H1 (cell line): ENCODE results near the gene PLAA. TPM values are rescaled to one million over a fixed set of nuclear protein-coding genes. Genes with fewer than 3 reads are reported as not detected.

Source experiments
- CTCF ChIA-PET: fragments of 300-600 bp; sonication (Branson Sonifier 250); formaldehyde crosslinking; loops from one replicate; lab custom pipeline; 2021; ENCODE audit not compliant: partially characterized antibody; lab: Charles Lee
- POLR2A ChIA-PET: fragments of 300-600 bp; sonication (Branson Sonifier 250); formaldehyde crosslinking; loops from one replicate; lab custom pipeline; 2021; ENCODE audit warnings: inconsistent platforms; ENCODE audit not compliant: partially characterized antibody; lab: Charles Lee
- DNase-seq, 2 experiments: peaks; one replicate each; pipeline versions ENCODE4 v3.0.0 to v3.0.0-alpha.2; 2010 to 2022; ENCODE audit warnings: low spot score in 2 of 2, low read depth in 1 of 2, mixed read lengths in 1 of 2
- FAIRE-seq: peaks from 2 replicates; lab custom pipeline; 2011; peaks lifted over from hg19 to GRCh38; lab: Jason Lieb, UNC
- H2AFZ ChIP-seq: 2 replicates; pipeline ENCODE4 v1.8.1; 2012; ENCODE audit warnings: low read length, inconsistent platforms
- H2AK5ac ChIP-seq: 2 replicates; pipeline ENCODE4 v1.6.1; 2013; ENCODE audit warnings: low read depth, low read length
- H2BK120ac ChIP-seq: replicated peaks from 2 replicates; pipeline ENCODE3; 2013; ENCODE audit warnings: low read depth, low read length, inconsistent platforms
- H2BK12ac ChIP-seq: 2 replicates; pipeline ENCODE4 v1.6.1; 2013; ENCODE audit warnings: low read depth, low read length
- H2BK15ac ChIP-seq: 2 replicates; pipeline ENCODE4 v1.6.1; 2013; ENCODE audit warnings: low read length
- H2BK20ac ChIP-seq: 2 replicates; pipeline ENCODE4 v1.6.1; 2013; ENCODE audit warnings: low read length
- H2BK5ac ChIP-seq: 2 replicates; pipeline ENCODE4 v1.6.1; 2013; ENCODE audit warnings: low read depth, low read length
- H3K14ac ChIP-seq: 2 replicates; pipeline ENCODE4 v1.6.1; 2013; ENCODE audit warnings: inconsistent platforms; ENCODE audit not compliant: insufficient read length
- H3K18ac ChIP-seq: 2 replicates; pipeline ENCODE4 v1.6.1; 2013; ENCODE audit warnings: low read length; ENCODE audit errors: extremely low read depth
- H3K23ac ChIP-seq: 2 replicates; pipeline ENCODE4 v1.6.1; 2013; ENCODE audit warnings: inconsistent platforms; ENCODE audit not compliant: insufficient read length
- H3K23me2 ChIP-seq: 2 replicates; pipeline ENCODE4 v1.6.1; 2013; ENCODE audit warnings: low read depth, low read length
- H3K27ac ChIP-seq: 2 replicates; pipeline ENCODE4 v1.6.1; 2011; ENCODE audit warnings: low read depth, low read length, inconsistent platforms
- H3K27me3 ChIP-seq, 4 experiments: replicated peaks in 1 of 4; 1 replicate in 1 of 4; 2 replicates in 3 of 4; pipeline versions ENCODE4 v1.6.1 to v1.8.1; 2011 to 2013; ENCODE audit warnings: low read length in 3 of 4, mild to moderate bottlenecking in 3 of 4, inconsistent platforms in 2 of 4, mixed read lengths in 2 of 4, moderate library complexity in 1 of 4; ENCODE audit not compliant: control insufficient read depth in 3 of 4, insufficient read depth in 3 of 4; ENCODE audit errors: extremely low read depth in 1 of 4
- H3K36me3 ChIP-seq, 4 experiments: 2 replicates each; pipeline versions ENCODE4 v1.6.1 to v1.8.1; 2011 to 2013; ENCODE audit warnings: mild to moderate bottlenecking in 4 of 4, low read length in 3 of 4, moderate library complexity in 2 of 4, control low read depth in 1 of 4, inconsistent platforms in 1 of 4; ENCODE audit not compliant: insufficient read depth in 4 of 4, control insufficient read depth in 2 of 4
- H3K4ac ChIP-seq: replicated peaks from 2 replicates; pipeline ENCODE3; 2013; ENCODE audit warnings: low read length, low read depth, mixed read lengths, inconsistent platforms; ENCODE audit not compliant: insufficient read length
- H3K4me1 ChIP-seq, 4 experiments: replicated peaks in 1 of 4; 1 replicate in 1 of 4; 2 replicates in 3 of 4; pipeline versions ENCODE4 v1.6.1 to v1.8.1; 2011 to 2013; ENCODE audit warnings: low read length in 3 of 4, inconsistent platforms in 2 of 4, mixed read lengths in 1 of 4; ENCODE audit not compliant: insufficient read depth in 4 of 4, control insufficient read depth in 3 of 4
- H3K4me2 ChIP-seq, 2 experiments: 2 replicates each; pipeline versions ENCODE4 v1.6.1 to v1.8.1; 2011 to 2013; ENCODE audit warnings: low read depth in 2 of 2, low read length in 2 of 2, control low read depth in 1 of 2, inconsistent platforms in 1 of 2, mild to moderate bottlenecking in 1 of 2; ENCODE audit not compliant: insufficient read depth in 1 of 2
- H3K4me3 ChIP-seq, 4 experiments: fragments of 200-600, 300-600 bp in 1 of 4; sonication (generic), shearing (Covaris generic), sonication (Bioruptor Twin) in 1 of 4; 2 replicates each; pipeline versions ENCODE4 v1.5.1 to v1.8.1; 2011 to 2016; ENCODE audit warnings: low read length in 4 of 4, low read depth in 3 of 4, control low read depth in 2 of 4, inconsistent platforms in 2 of 4, mild to moderate bottlenecking in 2 of 4, mixed read lengths in 1 of 4, moderate library complexity in 1 of 4; ENCODE audit not compliant: insufficient read depth in 2 of 4; ENCODE audit errors: extremely low read depth in 1 of 4
- H3K56ac ChIP-seq: replicated peaks from 2 replicates; pipeline ENCODE3; 2013; ENCODE audit warnings: low read depth, mild to moderate bottlenecking, mixed read lengths, low read length, inconsistent platforms; ENCODE audit not compliant: insufficient read length
- H3K79me1 ChIP-seq: 2 replicates; pipeline ENCODE4 v1.6.1; 2013; ENCODE audit warnings: low read depth, low read length, control low read depth
- H3K79me2 ChIP-seq, 2 experiments: 2 replicates each; pipeline versions ENCODE4 v1.6.1 to v1.8.1; 2012 to 2013; ENCODE audit warnings: low read length in 2 of 2, mild to moderate bottlenecking in 2 of 2, inconsistent platforms in 1 of 2; ENCODE audit not compliant: insufficient read depth in 2 of 2, control insufficient read depth in 1 of 2
- H3K9ac ChIP-seq, 4 experiments: replicated peaks in 1 of 4; 1 replicate in 1 of 4; 2 replicates in 3 of 4; pipeline versions ENCODE4 v1.6.1 to v1.8.1; 2011 to 2013; ENCODE audit warnings: low read depth in 3 of 4, low read length in 3 of 4, control low read depth in 2 of 4, mild to moderate bottlenecking in 2 of 4, moderate library complexity in 2 of 4, inconsistent platforms in 1 of 4; ENCODE audit errors: extremely low read depth in 1 of 4
- H3K9me3 ChIP-seq, 2 experiments: 2 replicates each; pipeline versions ENCODE4 v1.6.1 to v1.8.1; 2012 to 2013; ENCODE audit warnings: mild to moderate bottlenecking in 2 of 2, moderate library complexity in 2 of 2, control low read depth in 1 of 2, inconsistent platforms in 1 of 2, low read depth in 1 of 2, low read length in 1 of 2, mixed read lengths in 1 of 2; ENCODE audit not compliant: insufficient read depth in 2 of 2
- H4K20me1 ChIP-seq, 2 experiments: replicated peaks in 1 of 2; 2 replicates each; pipeline versions ENCODE3 to v1.8.1; 2011 to 2013; ENCODE audit warnings: inconsistent platforms in 2 of 2, low read length in 2 of 2, mild to moderate bottlenecking in 1 of 2; ENCODE audit not compliant: insufficient read depth in 2 of 2, control insufficient read depth in 1 of 2
- H4K5ac ChIP-seq: 2 replicates; pipeline ENCODE4 v1.6.1; 2013; ENCODE audit warnings: low read length, low read depth, mixed read lengths, inconsistent platforms; ENCODE audit not compliant: insufficient read length
- H4K8ac ChIP-seq: 2 replicates; pipeline ENCODE4 v1.8.0; 2013; ENCODE audit warnings: mild to moderate bottlenecking, moderate library complexity, low read length, inconsistent platforms; ENCODE audit not compliant: insufficient read depth; ENCODE audit errors: extremely low read depth
- H4K91ac ChIP-seq: replicated peaks from 2 replicates; pipeline ENCODE3; 2013; ENCODE audit warnings: low read length, mixed read lengths, inconsistent platforms; ENCODE audit not compliant: insufficient read length
- BCL11A ChIP-seq, 2 experiments: IDR thresholded peaks; one replicate each; pipeline ENCODE4 v1.6.1; 2011; ENCODE audit warnings: low read depth in 2 of 2, low read length in 2 of 2, mild to moderate bottlenecking in 2 of 2
- CHD2 ChIP-seq: IDR thresholded peaks from 2 replicates; pipeline ENCODE4 v1.6.1; 2012; ENCODE audit warnings: low read length, improper control_type of control experiment
- EGR1 ChIP-seq: IDR thresholded peaks from 2 replicates; pipeline ENCODE4 v1.6.1; 2011; ENCODE audit warnings: low read depth, low read length, borderline replicate concordance
- FOSL1 ChIP-seq: IDR thresholded peaks from 2 replicates; pipeline ENCODE4 v1.6.1; 2011; ENCODE audit warnings: mild to moderate bottlenecking, low read depth, low read length, moderate library complexity; ENCODE audit not compliant: insufficient read depth
- KDM4A ChIP-seq: IDR thresholded peaks from one replicate; pipeline ENCODE4 v1.7.1; 2012; ENCODE audit warnings: low read depth, mild to moderate bottlenecking, moderate library complexity, low read length, inconsistent platforms; ENCODE audit not compliant: severe bottlenecking
- KDM5A ChIP-seq: fragments of 200-600 bp; IDR thresholded peaks from 2 replicates; pipeline ENCODE4 v1.7.1; 2012; ENCODE audit warnings: mild to moderate bottlenecking, low read length, inconsistent platforms, mixed read lengths
- NRF1 ChIP-seq: IDR thresholded peaks from 2 replicates; pipeline ENCODE4 v1.6.1; 2011; ENCODE audit warnings: mild to moderate bottlenecking, low read depth, low read length, improper control_type of control experiment
- POLR2AphosphoS5 ChIP-seq: IDR thresholded peaks from 2 replicates; pipeline ENCODE4 v1.6.1; 2011; ENCODE audit warnings: low read depth, low read length
- RBBP5 ChIP-seq: IDR thresholded peaks from 2 replicates; pipeline ENCODE4 v1.7.1; 2012; ENCODE audit warnings: low read depth, mild to moderate bottlenecking, inconsistent platforms, low read length, moderate library complexity, borderline replicate concordance
- TCF12 ChIP-seq: IDR thresholded peaks from 2 replicates; pipeline ENCODE4 v1.6.1; 2011; ENCODE audit warnings: low read depth, mild to moderate bottlenecking, low read length
- WGBS, 2 experiments: shearing (Covaris generic) in 1 of 2; methylation state at CpG; one replicate each; pipeline versions ENCODE4 v1.1.6 to v1.1.7; 2013 to 2015; ENCODE audit warnings: low lambda C conversion rate in 2 of 2, mixed read lengths in 2 of 2, inconsistent platforms in 1 of 2, low coverage in 1 of 2, missing lambda C conversion rate in 1 of 2; ENCODE audit not compliant: insufficient replicate concordance in 2 of 2, insufficient coverage in 1 of 2, insufficient read length in 1 of 2; ENCODE audit errors: extremely low coverage in 1 of 2, missing lambda C conversion rate in 1 of 2; 5-methylcytosine and 5-hydroxymethylcytosine counted together
- polyA plus RNA-seq, 7 experiments: library from polyadenylated mRNA; depleted of rRNA in 3 of 7; stranded (reverse) in 5 of 7; unstranded in 2 of 7; fragments of >200 nt in 5 of 7; fragments of 200-250 nt in 2 of 7; gene quantifications; 1 replicate in 5 of 7; 2 replicates in 1 of 7; 4 replicates in 1 of 7; pipeline versions ENCODE4 v1.2.1 to v1.2.3, GENCODE V29; 2011 to 2013; ENCODE audit warnings: missing spikeins in 2 of 7, mixed read lengths in 2 of 7
- total RNA-seq: library from RNA; stranded (reverse); fragmentation: NEBNext Ultra II Directional; extraction: Animal tissue kit (Norgen Biotek cat#: 25700); gene quantifications from 2 replicates; pipeline ENCODE4 v1.2.1, GENCODE V29; 2021
- TF ChIP-seq, protein P1 (sequence below): IDR thresholded peaks from 2 replicates; pipeline ENCODE4 v1.6.1; 2012; ENCODE audit warnings: inconsistent platforms
- TF ChIP-seq, protein P2 (sequence below): IDR thresholded peaks from 2 replicates; pipeline ENCODE4 v1.6.1; 2012; ENCODE audit warnings: inconsistent platforms

Gene PLAA
- total and polyA plus RNA-seq, 2 of the 8 experiments (the other 6 are each of a cell fraction or from before 2014, with no cell fraction given): 19.2 to 64.2 TPM

DNA sequence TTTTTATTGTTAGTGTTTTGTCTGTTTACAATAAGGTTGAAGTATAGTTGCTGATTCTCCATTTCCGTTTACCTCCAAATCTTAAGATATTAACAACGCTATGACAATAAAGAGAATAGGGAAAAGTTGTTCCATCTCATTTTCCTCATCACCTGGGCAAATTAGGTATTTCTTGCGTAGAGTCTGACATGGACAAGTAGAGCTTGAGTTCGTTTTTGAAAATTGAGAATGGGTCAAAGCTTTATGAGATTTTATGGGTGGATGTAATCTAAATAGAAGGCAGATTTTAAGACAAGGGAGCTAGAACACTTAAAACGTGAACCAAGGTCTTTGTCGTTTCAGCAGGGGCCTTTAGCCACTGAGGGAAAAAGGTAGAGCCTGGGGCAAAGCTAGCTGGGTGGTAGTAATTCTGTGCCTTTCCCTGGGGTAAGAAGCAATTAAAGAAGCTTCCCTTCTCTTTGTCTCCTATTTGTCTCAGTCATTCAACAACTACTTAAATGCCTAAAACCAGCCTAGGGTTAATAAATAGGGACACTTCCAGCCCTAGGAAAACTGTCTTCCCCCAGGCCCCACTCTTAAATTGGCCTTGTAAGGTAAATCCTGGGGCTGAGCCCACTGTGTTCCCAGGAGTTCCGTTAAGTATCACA is 53.9 kb downstream of the PLAA start:
- Histone ChIP-seq H4K8ac (no peak overlapping the region), H3K56ac (no peak overlapping the region), H3K4me1 (peaks cover 0 to 3% (median 2%) of the 10 kb centered on the region in 4 experiments; a peak in 1 of 7 replicates), H2BK120ac (no peak overlapping the region), H3K4ac (no peak overlapping the region), H3K23me2 (peaks cover 4% of the 10 kb centered on the region), H4K5ac (no peak overlapping the region), H3K4me3 (peak overlapping the region; percentile 88 to 99 (median 92)), H3K36me3 (no peaks in the 10 kb centered on the region; a peak in 1 of 8 replicates), H2BK20ac (no peak overlapping the region), H3K79me1 (no peaks in the 10 kb centered on the region), H2BK15ac (no peak overlapping the region), H2AK5ac (0 out of 2 replicates have a peak overlapping the region, but pooled peaks have one; percentile 10), H3K9me3 (no peaks in the 10 kb centered on the region), H2BK5ac (no peak overlapping the region), H3K27ac (peak overlapping the region; percentile 96), H3K79me2 (peaks cover 11 to 38% of the 10 kb centered on the region in 2 experiments), H3K14ac (no peak overlapping the region), H2BK12ac (no peak overlapping the region), H3K23ac (no peak overlapping the region), H3K18ac (no peak overlapping the region), H4K20me1 (peaks cover 0 to 1% of the 10 kb centered on the region in 2 experiments), H2AFZ (0 out of 2 replicates have a peak overlapping the region, but pooled peaks have one; percentile 24), H4K91ac (no peak overlapping the region), H3K4me2 (peak overlapping the region; percentile 64 to 76), H3K27me3 (no peaks in the 10 kb centered on the region), H3K9ac (peak overlapping the region; percentile 58 to 98 (median 82); a peak in 6 of 7 replicates)
- ChIA-PET POLR2A (interaction anchor here (0.7 to 5.2 kb wide), 8 partner anchors 9 to 170 kb away, joined by 3 to 39 read pairs (median 6); partner anchors contain the start of genes IFT74 and PLAA), CTCF (interaction anchor here (0.8 to 3.0 kb wide), 3 partner anchors 19 to 82 kb away, joined by 3 to 23 read pairs (median 3); no protein-coding TSS in a partner anchor)
- DNase-seq: no peak
- 25% methylated on average over 7 of the region's 7 CpGs; no CpG with 5 or more reads in 1 of the 2 experiments for WGBS, 2 experiments
- FAIRE-seq: no peak
- no peak for TF ChIP-seq POLR2AphosphoS5
- TF ChIP-seq, protein P1, sequence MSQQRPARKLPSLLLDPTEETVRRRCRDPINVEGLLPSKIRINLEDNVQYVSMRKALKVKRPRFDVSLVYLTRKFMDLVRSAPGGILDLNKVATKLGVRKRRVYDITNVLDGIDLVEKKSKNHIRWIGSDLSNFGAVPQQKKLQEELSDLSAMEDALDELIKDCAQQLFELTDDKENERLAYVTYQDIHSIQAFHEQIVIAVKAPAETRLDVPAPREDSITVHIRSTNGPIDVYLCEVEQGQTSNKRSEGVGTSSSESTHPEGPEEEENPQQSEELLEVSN: no peak
- TF ChIP-seq FOSL1: no peak
- no peak for TF ChIP-seq NRF1
- no peak for TF ChIP-seq KDM5A
- no peak for TF ChIP-seq KDM4A
- TF ChIP-seq EGR1: no peak
- TF ChIP-seq TCF12: no peak
- TF ChIP-seq CHD2: no peak
- TF ChIP-seq, protein P2, sequence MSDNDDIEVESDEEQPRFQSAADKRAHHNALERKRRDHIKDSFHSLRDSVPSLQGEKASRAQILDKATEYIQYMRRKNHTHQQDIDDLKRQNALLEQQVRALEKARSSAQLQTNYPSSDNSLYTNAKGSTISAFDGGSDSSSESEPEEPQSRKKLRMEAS: no peak
- TF ChIP-seq BCL11A (IDR thresholded peaks at IDR 0.05; ENCODE audit: low read depth in 2 of 2, low read length in 2 of 2): no peak
- TF ChIP-seq RBBP5: no peak
